Right lobe of liver (tissue), 4 donors: Measurements from ENCODE around the gene TENM4.

ENCODE experiments used
- POLR2A ChIP-seq: fragments of 450-650 bp; IDR thresholded peaks from one replicate; pipeline ENCODE4 v1.6.1; 2017; ENCODE audit warnings: antibody characterized with exemption, mild to moderate bottlenecking
- TF ChIP-seq, protein P1 (sequence below), 4 donors: fragments of 200-600 bp in 3 of 4; fragments of 450-650 bp in 1 of 4; IDR thresholded peaks; one replicate each; pipeline versions ENCODE4 v1.5.1 to v1.8.0; 2016 to 2022; ENCODE audit warnings: antibody characterized with exemption in 4 of 4, mild to moderate bottlenecking in 2 of 4
- donor health status: DM: no; HTN: no; CAD: no.
- donor health status: DM: no; HTN: no; CAD: no.
- donor health status: DM: no; HTN: yes; CAD: no.

DNA sequence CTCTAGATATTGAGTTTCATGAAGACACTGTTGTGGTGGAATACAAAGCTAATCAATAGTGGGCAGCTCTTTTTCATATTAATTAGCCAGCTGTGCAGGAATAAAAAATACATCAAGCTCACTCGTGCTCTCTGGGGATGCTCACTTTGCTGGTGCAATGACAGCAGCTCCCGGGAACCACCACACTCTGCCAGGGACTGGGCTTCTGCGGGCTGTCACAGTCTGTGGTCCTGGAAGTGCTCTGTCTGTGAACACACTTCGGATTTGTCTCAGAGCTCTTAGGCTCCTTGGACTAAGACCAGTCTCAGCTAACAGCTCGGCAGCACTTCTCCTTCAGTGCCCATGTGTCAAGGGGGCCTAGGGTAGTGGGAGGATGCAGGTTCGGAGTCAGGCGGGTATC is 393.5 kb downstream of the TENM4 start:
- TF ChIP-seq POLR2A: no peak
- TF ChIP-seq, protein P1, sequence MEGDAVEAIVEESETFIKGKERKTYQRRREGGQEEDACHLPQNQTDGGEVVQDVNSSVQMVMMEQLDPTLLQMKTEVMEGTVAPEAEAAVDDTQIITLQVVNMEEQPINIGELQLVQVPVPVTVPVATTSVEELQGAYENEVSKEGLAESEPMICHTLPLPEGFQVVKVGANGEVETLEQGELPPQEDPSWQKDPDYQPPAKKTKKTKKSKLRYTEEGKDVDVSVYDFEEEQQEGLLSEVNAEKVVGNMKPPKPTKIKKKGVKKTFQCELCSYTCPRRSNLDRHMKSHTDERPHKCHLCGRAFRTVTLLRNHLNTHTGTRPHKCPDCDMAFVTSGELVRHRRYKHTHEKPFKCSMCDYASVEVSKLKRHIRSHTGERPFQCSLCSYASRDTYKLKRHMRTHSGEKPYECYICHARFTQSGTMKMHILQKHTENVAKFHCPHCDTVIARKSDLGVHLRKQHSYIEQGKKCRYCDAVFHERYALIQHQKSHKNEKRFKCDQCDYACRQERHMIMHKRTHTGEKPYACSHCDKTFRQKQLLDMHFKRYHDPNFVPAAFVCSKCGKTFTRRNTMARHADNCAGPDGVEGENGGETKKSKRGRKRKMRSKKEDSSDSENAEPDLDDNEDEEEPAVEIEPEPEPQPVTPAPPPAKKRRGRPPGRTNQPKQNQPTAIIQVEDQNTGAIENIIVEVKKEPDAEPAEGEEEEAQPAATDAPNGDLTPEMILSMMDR (IDR thresholded peaks at IDR 0.05): no peak
